Endodermal cell (in vitro differentiated cells): ENCODE results near the gene PHF5A. TPM values are rescaled to one million over a fixed set of nuclear protein-coding genes. Genes with fewer than 3 reads are reported as not detected.

Experiments used
- DNase-seq: peaks from one replicate; pipeline ENCODE4 v3.0.0-alpha.2; 2017
- H3K27ac ChIP-seq: 2 replicates; pipeline ENCODE4 v1.5.1; 2013; ENCODE audit warnings: mild to moderate bottlenecking, low read depth, low read length, moderate library complexity
- H3K27me3 ChIP-seq: 2 replicates; pipeline ENCODE4 v1.6.1; 2013; ENCODE audit warnings: mild to moderate bottlenecking, low read length, moderate library complexity; ENCODE audit not compliant: insufficient read depth, control insufficient read depth, poor library complexity, severe bottlenecking
- H3K36me3 ChIP-seq: 2 replicates; pipeline ENCODE4 v1.7.0; 2013; ENCODE audit warnings: mild to moderate bottlenecking, low read length, moderate library complexity; ENCODE audit not compliant: control insufficient read depth, insufficient read depth
- H3K4me1 ChIP-seq: one replicate; pipeline ENCODE4 v1.7.0; 2013; ENCODE audit warnings: low read length; ENCODE audit not compliant: control insufficient read depth, insufficient read depth
- H3K4me3 ChIP-seq: 2 replicates; pipeline ENCODE4 v1.5.1; 2013; ENCODE audit warnings: mild to moderate bottlenecking, low read length, moderate library complexity
- H3K9ac ChIP-seq: 2 replicates; pipeline ENCODE4 v1.6.1; 2013; ENCODE audit warnings: mild to moderate bottlenecking, low read length, moderate library complexity; ENCODE audit not compliant: poor library complexity, severe bottlenecking; ENCODE audit errors: extremely low read depth
- H3K9me3 ChIP-seq: 2 replicates; pipeline ENCODE4 v1.6.1; 2013; ENCODE audit warnings: mild to moderate bottlenecking, low read length, moderate library complexity; ENCODE audit not compliant: control insufficient read depth
- H3K27ac Mint-ChIP-seq: 2 replicates; pipeline ENCODE4 v1.8.0; 2020; ENCODE audit warnings: mixed read lengths
- H3K27me3 Mint-ChIP-seq: 2 replicates; pipeline ENCODE4 v1.8.0; 2021; ENCODE audit warnings: mild to moderate bottlenecking, mixed read lengths; ENCODE audit not compliant: insufficient read depth
- H3K36me3 Mint-ChIP-seq: 2 replicates; pipeline ENCODE4 v1.8.0; 2020; ENCODE audit warnings: low read depth, mixed read lengths
- H3K4me1 Mint-ChIP-seq: 2 replicates; pipeline ENCODE4 v1.8.0; 2020; ENCODE audit warnings: mixed read lengths
- H3K4me3 Mint-ChIP-seq: 2 replicates; pipeline ENCODE4 v1.8.0; 2020; ENCODE audit warnings: mild to moderate bottlenecking, moderate library complexity, mixed read lengths
- H3K9me3 Mint-ChIP-seq: 2 replicates; pipeline ENCODE4 v1.8.0; 2020; ENCODE audit warnings: mild to moderate bottlenecking, mixed read lengths
- WGBS, 2 experiments: methylation state at CpG; one replicate each; pipeline versions ENCODE4 v1.1.5 to v1.1.7; 2013; ENCODE audit warnings: missing lambda C conversion rate in 2 of 2, mixed read lengths in 1 of 2; ENCODE audit not compliant: insufficient coverage in 1 of 2, insufficient read length in 1 of 2; 5-methylcytosine and 5-hydroxymethylcytosine counted together
- total RNA-seq, 2 donors: library from RNA; stranded (reverse); fragmentation: NEBNext Ultra II Directional in 1 of 2; extraction: Animal tissue kit (Norgen Biotek cat#: 25700) in 1 of 2; gene quantifications; 2 replicates in 1 of 2; 3 replicates in 1 of 2; pipeline ENCODE4 v1.2.1, GENCODE V29; 2021
- TF ChIP-seq, protein P1 (sequence below): fragments of 200-600 bp; sonication (generic); conservative IDR thresholded peaks from 2 replicates; pipeline ENCODE4 v1.5.0; 2021; ENCODE audit warnings: antibody characterized with exemption, mild to moderate bottlenecking

The PHF5A gene
- total RNA-seq, 2 donors from 2014 or later = 71.0 to 80.8 TPM

DNA sequence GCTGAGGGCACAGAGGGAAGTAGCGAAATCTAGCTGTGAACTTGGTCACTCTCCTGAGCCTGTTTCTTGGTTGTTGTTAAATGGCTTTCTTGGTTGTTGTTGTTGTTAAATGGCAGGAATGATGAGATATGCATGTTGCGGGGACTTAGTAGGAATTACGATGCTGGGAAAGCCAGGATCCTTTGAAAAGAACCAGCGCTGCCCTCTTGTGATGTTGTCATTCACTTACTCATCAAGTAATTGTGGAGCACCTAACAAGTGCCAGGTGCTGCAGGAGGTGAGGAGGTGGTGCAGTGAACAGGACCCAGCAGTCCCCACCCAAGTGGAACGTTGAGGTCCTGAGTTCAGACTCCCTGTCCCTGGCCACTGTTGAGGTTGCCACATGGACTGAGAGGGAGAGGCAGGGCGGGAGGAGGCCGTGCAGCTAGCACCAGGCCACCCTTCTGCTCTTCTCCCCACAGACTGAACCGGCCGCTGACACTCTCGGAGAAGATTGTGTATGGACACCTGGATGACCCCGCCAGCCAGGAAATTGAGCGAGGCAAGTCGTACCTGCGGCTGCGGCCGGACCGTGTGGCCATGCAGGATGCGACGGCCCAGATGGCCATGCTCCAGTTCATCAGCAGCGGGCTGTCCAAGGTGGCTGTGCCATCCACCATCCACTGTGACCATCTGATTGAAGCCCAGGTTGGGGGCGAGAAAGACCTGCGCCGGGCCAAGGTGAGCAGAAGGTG, 39.0 kb upstream of the PHF5A start:
- Mint-ChIP-seq H3K4me1 (peaks cover 1% of the 10 kb centered on the region), H3K36me3 (peaks cover 38% of the 10 kb centered on the region), H3K27me3 (no peaks in the 10 kb centered on the region), H3K4me3 (no peak overlapping the region), H3K27ac (peak overlapping the region; percentile 62), H3K9me3 (no peaks in the 10 kb centered on the region)
- H3K4me3 ChIP-seq = no peak overlapping the region
- no peak overlapping the region for H3K9ac ChIP-seq
- TF ChIP-seq, protein P1, sequence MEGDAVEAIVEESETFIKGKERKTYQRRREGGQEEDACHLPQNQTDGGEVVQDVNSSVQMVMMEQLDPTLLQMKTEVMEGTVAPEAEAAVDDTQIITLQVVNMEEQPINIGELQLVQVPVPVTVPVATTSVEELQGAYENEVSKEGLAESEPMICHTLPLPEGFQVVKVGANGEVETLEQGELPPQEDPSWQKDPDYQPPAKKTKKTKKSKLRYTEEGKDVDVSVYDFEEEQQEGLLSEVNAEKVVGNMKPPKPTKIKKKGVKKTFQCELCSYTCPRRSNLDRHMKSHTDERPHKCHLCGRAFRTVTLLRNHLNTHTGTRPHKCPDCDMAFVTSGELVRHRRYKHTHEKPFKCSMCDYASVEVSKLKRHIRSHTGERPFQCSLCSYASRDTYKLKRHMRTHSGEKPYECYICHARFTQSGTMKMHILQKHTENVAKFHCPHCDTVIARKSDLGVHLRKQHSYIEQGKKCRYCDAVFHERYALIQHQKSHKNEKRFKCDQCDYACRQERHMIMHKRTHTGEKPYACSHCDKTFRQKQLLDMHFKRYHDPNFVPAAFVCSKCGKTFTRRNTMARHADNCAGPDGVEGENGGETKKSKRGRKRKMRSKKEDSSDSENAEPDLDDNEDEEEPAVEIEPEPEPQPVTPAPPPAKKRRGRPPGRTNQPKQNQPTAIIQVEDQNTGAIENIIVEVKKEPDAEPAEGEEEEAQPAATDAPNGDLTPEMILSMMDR = no peak
- no peak for DNase-seq
- H3K9me3 ChIP-seq = no peaks in the 10 kb centered on the region
- no peak overlapping the region for H3K27ac ChIP-seq
- H3K36me3 ChIP-seq = peaks cover 30% of the 10 kb centered on the region
- peaks cover 3% of the 10 kb centered on the region for H3K4me1 ChIP-seq
- H3K27me3 ChIP-seq = no peaks in the 10 kb centered on the region
- 95 to 98% methylated on average over 15 to 23 of the region's 23 CpGs for WGBS, 2 experiments

DNA sequence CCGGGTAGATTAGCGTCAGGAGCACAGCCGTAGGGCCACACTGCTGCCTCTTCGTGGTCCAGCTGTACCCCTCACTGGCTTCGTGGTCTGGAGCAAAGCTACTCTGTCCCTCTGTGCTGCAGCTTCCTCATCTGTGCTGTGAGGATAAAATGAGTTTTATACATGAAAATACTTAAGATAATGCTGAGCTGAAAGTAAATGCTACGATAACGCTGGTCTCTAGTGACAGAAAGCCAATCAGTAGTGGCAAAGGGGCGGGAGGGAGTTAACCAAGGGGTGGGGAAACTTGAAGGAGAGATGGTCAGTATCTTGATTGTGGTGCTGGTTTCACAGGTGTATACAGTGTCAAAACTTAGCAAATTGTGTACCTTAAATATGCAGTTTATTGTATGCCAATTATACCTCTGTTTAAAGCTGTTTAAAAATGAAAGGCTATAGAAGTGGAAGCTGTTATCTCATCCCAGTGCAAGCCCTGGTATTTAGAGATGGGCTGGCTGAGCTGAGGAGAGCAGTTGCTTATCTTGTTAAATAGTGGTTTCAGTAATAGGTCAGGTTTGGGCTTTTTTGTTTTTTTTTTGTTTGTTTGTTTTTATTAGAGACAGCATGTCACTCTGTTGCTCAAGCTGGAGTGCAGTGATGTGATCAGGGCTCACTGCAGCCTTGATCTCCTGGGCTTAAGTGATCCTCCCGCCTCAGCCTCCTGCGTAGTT, 37.2 kb upstream of the PHF5A start:
- WGBS, 2 experiments = 95 to 97% methylated on average over 9 to 10 of the region's 10 CpGs
- H3K27ac Mint-ChIP-seq = no peak overlapping the region
- no peak for DNase-seq

DNA sequence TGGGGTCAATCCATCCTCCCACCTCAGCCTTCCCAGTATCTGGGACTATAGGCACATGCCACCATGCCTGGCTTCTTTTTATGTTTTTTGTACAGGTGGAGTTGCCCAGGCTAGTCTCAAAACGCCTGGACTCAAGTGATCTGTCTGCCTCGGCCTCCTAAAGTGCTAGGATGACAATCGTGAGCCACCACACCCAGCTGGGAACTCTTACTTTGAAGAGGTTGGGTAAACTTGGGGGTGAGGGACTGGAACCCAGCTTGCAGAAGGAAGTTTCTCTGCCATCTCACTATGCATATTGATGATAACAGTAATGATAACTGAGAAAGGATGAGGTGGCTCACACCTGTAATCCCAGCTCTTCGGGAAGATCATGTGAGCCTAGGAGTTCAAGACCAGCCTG, 36.3 kb upstream of the PHF5A start:
- Histone ChIP-seq H3K9ac (no peak overlapping the region), H3K4me3 (no peak overlapping the region), H3K27me3 (no peaks in the 10 kb centered on the region), H3K4me1 (no peaks in the 10 kb centered on the region), H3K27ac (no peak overlapping the region), H3K36me3 (peaks cover 37% of the 10 kb centered on the region), H3K9me3 (no peaks in the 10 kb centered on the region)
- Mint-ChIP-seq H3K27me3 (no peaks in the 10 kb centered on the region), H3K27ac (no peak overlapping the region), H3K36me3 (peaks cover 52% of the 10 kb centered on the region), H3K9me3 (no peaks in the 10 kb centered on the region), H3K4me1 (no peaks in the 10 kb centered on the region), H3K4me3 (no peak overlapping the region)
- TF ChIP-seq, protein P1 = no peak
- DNase-seq = no peak
- WGBS, 2 experiments = 92 to 95% methylated on average over 3 to 4 of the region's 4 CpGs

More for the DNA sequence above, 37.2 kb upstream of the PHF5A start:
- TF ChIP-seq, protein P1 = no peak
- no peak overlapping the region for H3K4me3 ChIP-seq
- Mint-ChIP-seq H3K9me3 (no peaks in the 10 kb centered on the region), H3K27me3 (no peaks in the 10 kb centered on the region), H3K36me3 (peaks cover 48% of the 10 kb centered on the region), H3K4me1 (no peaks in the 10 kb centered on the region), H3K4me3 (no peak overlapping the region)
- no peak overlapping the region for H3K9ac ChIP-seq
- no peaks in the 10 kb centered on the region for H3K27me3 ChIP-seq
- H3K36me3 ChIP-seq = peaks cover 36% of the 10 kb centered on the region
- H3K27ac ChIP-seq = no peak overlapping the region
- H3K4me1 ChIP-seq = no peaks in the 10 kb centered on the region
- no peaks in the 10 kb centered on the region for H3K9me3 ChIP-seq
